Measurements from ENCODE around the gene TNIK. TPM values are rescaled to one million over a fixed set of nuclear protein-coding genes. Genes with fewer than 3 reads are reported as not detected.

TNIK gene
- total RNA-seq, 1 donor from 2014 or later, result 75.4 TPM

DNA sequence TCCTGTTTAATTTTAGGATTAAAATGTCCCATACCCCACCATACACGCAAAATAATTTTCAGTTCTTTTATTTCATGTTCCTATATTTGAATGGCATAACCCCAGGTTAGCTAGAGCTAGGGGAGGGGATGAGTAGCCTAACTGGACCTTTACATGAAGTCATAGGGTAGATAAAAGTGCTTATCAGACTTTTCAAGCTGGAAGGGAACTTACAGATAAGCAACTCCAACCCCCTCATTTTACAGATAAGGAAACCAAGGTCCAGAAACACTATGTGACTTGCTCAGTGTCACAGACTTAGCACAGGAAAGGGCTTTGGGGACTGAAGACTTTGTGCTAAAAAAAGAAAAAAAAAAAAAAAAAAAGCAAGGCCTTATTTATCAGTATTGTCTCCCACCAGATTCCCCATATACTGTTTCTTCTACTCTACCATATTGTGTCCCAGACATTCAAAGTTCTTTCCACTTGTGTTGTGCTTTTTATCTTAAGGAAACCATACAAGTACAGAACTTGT is 10.6 kb upstream of the TNIK start:
- DNase-seq (ENCODE audit: low spot score in 2 of 2) (no peak), FAIRE-seq (no peak)

DNA sequence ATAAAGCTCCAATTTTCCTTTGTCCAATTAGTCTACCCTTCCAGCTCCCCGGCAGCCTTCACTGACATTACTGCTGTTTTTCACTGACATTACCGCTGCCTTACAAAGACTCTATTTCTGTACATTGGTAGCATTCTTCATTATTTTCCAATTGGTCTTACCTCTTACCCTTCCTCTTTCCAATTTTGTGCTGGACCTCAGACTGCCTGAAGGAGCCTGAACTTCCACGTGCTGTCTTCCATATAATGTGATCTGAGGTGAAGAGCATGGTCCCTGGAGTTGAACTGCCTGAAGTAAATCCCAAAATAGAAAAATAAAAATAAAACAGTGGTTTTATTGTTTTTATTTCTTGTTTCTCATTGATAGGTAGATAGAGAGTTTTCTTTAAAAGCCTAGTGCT is 9.2 kb upstream of the TNIK start:
- FAIRE-seq, result no peak

DNA sequence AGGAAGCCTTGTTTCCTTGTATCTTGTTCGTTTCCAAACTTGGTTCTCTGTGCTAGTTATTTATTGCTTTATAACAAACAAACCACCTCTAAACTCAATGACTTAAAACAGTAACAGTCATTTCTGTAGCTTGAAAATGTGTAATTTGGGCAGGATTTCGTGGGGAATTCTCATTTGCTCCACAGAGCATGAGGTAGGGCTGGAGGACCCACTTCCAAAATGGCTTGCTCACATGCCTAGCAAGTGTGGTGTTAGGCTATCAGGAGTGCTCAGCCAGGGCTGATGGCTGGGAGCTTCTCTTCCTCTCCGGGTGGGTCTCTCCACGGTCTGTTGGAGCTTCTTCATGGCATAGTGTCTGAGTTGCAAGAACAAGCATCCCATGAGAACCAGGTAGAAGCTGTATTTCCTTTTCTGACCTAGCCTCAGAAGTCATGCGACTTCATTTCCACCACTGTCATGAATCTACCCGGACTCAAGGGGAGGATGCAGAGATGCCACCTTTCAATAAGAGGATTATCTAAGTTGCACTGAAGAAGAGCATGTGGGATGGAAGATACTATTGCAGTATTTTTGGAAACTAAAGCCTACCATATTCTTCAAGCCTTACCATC is 8.2 kb upstream of the TNIK start:
- DNase-seq (ENCODE audit: low spot score in 2 of 2) (no peak), FAIRE-seq (no peak)

More for the DNA sequence above, 9.2 kb upstream of the TNIK start:
- no peak for DNase-seq (ENCODE audit: low spot score in 2 of 2)

DNA sequence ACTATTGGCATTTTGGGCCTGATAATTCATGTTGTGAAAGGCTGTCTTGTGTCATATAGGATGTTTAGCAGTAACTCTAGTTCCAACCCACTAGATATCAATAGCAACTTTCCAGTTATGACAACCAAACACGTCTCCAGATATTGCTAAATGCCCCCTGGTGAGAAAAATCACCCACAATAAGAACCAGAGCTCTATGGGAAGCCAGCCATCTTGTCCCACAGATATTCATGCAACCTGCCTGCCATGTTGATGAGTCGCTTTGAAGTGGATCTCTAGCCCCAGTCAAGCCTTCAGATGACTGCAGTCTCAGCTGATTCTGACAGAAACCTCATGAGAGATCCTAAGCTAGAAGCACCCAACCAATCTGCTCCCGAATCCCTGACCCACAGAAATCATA is 5.6 kb upstream of the TNIK start:
- FAIRE-seq (no peak), DNase-seq (ENCODE audit: low spot score in 2 of 2) (no peak)

DNA sequence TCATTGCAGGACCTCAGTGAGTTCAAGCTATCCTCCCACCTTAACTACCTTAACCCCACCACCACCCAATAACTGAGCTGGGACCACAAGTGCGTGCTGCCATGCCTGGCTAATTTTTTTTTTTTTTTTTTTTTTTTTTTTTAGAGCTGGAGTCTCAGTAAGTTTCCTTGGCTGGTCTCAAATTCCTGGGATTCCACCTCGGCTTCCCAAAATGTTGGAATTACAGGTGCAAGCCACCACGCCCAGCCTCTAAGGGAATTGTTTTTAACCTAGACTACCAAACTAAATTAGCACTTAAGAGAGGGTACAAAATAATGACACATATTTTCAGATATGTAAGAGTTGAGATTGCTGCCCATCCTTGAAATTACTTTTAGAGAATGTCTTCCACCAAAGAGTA is 4.3 kb upstream of the TNIK start:
- FAIRE-seq, result no peak

DNA sequence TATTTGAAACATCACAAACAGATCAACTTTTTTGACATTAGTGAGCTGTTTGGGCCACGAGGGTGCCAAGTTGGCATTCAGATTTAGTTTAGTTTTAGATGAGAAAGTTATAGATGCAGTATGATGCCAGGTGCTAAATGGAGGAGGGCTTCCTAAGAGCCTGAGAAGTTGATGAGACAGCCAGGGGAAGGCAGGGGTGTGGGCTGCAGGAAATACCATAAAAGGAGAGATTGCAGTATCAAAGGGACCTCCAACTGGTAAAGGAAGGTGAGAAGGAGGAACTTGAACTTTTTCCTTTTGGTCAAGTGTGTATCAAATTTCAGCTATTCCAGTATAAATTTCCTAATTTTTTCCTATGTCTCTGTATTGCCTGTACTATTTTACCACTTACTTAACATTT is 2.0 kb upstream of the TNIK start:
- no peak for FAIRE-seq
- DNase-seq (ENCODE audit: low spot score in 2 of 2), result no peak

More for the DNA sequence above, 4.3 kb upstream of the TNIK start:
- no peak for DNase-seq (ENCODE audit: low spot score in 2 of 2)

DNA sequence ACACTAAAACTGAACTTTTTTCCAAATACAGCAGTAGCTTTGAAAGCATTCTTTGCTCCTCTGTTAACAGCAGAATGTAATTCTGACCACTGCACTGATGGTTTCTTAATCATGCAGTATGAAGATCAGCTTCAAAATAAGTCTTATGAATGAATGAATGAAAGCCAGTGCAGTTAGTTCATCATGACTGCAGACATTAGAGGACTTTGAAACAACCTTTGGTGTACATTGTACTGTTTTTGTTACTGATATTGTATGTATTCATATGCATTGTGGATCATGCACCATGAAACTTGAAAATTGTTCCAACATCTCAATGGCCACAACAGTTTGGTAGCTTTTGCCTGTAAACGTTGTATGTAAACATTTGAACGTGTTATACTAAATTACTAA is 1.3 kb upstream of the TNIK start:
- no peak for DNase-seq (ENCODE audit: low spot score in 2 of 2)
- no peak for FAIRE-seq

DNA sequence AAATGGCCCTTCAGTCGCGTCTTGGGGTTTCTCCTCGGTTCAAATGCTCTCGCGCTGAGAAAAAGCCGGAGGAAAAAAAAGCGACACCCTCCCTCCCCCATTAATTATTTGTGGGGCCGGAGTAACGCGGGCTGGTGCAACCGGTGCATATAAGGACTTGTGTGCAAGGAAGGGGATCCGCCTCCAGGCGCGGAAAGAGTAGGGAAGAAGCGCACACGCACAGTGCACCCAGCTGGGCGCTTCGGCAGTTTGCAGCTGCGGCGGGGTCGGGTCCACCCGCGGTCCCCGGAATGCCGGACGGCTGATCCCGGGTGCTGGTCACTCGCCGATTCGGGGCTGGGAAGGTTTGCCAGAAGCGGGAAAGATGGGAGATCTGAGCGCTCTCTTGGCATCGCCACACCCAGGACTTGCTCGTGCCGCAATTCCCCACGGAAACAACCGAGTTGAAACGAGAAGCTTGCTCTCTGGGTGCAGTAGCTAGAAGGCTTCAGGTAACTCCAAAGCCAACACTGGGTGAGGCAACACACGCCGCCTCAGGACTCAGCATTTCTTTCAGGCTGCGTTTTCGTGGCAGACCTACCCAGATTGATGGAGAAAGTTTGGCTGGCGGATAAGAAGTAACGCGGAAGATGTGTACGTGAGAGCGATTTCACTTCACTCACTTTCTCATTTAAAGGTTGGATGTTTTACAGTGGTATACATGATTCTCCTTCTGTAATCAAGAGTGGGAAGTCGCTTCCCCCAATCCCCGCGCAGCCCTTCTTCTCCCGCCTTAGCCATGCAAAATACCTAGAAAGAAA is 720 bp upstream of the TNIK start:
- FAIRE-seq (no peak), DNase-seq (ENCODE audit: low spot score in 2 of 2) (peak; percentile 49 to 51)

DNA sequence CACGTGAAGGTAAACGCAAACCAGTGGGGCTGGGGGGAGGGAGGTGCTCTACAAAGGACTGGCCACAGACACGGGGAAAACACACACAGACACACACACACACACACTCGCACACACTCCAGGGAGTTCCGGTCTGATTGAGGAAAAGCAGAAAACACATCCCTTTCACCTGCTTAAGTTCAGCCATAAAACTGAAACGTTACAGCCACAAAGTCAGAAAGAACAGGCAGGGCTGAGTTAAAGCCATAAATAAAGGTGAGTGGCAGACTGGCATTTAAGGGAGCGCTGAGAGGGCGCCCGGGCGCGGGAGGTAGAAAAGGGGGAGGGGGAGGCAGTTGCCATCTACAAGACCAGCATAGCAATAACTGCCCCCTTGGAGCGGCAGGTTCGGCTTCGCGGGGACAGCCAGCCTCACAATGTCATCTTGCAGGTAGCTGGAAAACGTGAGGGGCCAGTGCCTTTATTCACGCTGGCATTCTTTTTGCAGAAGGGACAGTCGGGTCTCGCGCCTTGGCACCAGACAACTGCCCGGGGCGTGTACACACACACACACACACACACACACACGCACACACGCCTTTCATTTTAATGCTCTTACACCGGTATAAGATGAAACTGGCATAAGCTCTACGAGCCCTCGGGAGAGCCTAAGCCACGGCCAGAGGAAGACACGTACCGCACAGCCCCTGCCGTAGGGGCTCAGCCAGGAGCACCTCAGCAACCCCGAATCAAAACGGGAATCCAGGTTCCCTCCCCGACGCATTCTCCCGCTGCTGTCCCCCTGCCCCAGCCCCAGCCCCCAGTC is 866 bp downstream of the TNIK start:
- no peak for DNase-seq (ENCODE audit: low spot score in 2 of 2)
- no peak for FAIRE-seq

DNA sequence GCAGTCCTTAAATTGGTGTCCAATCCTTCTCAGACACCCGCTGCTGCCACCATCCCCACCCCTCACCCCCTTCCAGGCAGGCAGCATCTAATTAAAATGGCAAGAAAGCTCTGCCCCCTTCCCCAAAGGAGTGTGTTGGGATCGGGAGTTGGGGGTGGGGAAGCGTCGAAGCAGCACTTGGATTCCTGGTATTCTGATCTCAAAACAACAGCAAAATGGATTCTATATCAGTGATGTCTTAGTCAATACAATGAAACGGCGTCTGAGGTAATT is 1.4 kb downstream of the TNIK start:
- FAIRE-seq (no peak), DNase-seq (ENCODE audit: low spot score in 2 of 2) (no peak)

DNA sequence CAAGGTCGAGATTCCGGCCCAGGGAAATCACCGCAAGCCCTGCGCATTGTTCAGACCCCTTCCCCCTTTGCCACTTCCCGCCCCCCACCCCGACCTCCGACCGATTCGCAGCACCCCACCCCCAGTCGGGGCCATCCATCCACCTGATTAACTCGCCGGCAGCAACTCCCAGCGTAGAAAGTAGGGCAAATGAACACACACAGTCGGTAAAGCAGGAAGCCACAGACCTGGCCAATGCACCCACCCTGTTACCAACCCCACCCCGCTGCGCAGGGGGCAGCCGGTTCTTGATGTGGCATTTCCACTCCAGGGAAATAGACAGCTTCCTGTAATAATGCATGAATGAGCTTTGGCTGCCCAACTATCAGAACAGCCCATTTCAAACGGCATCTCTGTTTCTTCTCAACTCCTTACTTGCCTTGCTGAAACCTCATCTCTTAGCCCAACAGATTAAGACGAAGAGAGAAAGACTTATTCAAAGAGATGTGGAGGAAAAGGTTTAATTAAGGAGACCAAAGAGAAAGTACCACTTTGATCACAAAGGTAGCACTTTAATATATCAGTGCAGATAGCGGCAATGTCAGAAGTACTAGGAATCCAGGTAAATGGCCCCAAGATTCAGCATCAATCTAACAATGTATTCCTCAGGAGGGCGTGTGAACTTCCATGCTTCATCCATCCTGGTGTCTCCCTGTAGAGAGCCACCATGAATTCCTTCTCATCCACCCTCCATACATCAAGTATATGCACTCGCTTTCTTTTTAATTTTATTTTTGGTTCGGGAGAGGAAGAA is 1.9 kb downstream of the TNIK start:
- FAIRE-seq, result no peak

DNA sequence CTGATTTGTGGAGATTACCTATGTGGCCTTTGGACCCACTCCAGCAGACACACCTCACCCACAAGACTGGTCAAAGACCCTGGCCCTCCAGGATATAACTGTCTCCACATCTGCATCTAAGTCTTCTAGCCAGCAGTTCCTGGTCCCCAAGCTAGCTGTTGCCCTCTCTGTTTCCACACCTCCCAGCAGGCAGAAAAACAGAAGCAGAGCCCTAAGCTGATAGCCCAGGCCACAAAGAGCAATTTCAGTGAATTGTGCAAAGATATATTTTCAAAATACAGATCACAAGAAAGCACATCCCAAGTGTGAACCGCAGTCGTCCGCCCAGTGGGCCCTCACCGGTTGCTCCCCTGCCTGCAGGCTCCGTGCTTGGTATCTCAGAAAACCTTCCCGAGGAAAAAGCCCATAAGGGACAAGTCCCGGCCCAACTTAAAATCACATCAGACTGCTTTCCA is 2.6 kb downstream of the TNIK start:
- DNase-seq (ENCODE audit: low spot score in 2 of 2) (no peak), FAIRE-seq (no peak)

More for the DNA sequence above, 1.9 kb downstream of the TNIK start:
- no peak for DNase-seq (ENCODE audit: low spot score in 2 of 2)

DNA sequence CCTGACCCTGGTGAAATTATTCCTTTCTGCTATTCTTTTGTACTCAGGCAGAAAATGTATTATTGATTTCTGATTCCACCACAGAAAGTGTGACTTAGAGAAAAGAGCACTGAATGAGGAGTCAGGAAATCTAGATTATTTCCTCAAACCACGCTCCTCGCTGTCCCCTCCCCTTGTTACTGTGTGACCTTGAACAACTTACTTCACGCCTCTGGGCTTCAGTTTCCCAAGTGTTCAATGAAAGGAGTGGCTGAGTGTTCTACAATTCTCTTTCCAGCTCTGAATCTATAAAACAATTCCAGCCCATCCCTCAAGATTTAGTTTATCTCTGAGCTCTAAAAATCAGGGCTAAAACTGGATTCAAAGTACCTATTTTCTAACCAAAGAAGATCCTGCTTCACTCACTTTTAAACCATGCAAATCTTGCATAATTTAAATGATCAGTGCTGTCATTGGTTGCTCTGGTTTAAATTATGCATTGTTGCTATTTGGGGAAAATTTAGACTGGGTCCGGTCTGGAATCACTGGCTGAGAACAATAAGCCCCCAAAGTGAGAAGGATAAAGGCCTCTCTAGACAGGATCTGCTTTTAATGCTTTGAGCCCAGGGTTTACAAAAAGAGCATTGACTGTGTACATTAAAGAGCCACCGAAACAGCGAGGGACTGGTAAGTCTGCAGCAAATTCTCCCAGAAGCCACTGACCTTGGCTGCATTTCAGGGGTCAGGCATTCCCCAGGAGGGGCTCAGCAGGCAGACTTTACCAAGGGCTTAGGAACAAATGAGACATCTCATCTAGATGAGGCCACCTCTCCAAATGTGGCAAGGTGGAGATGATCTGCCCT is 3.2 kb downstream of the TNIK start:
- no peak for FAIRE-seq

DNA sequence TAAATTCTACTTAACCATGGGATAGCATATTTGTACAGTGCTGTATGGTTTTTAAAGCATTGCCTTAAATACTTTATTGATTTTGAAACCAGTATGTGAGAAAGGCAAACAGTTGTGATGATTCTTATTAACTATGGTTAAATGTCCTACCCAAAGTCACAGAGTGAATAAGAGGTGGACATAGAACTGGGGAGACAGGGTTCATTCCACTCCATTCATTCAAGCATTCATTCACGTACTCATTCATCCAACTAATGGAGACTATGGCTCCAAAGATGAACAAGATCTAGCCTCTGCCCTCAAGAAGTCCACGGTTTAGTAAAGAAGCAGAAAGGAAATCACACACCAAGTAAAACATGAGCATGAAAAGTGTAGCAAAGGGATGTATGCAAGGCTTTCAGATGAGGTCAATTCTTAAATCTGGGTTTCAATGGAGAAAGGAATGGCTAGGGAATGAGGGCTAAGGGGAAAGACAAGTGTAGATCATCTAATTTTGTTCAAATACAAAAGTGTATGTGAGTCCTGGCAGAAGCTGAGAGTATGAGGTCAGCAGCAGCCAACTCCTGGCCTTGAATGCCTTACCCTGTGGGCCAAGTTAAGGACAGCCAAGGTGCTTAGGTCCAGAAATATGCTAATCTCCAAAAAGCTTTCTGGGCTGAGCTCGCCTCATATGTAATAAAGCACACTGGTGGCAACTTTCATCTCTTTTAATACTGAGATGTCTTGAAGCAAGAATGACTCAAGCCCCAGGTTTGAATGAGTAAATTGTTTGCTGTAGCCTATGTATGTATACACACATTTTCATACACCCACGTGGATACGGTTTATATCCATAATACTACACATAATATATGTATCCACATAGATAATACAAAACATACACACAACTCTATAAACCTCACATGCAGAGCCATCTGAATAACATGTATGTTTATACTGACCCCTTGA is 4.3 kb downstream of the TNIK start:
- DNase-seq (ENCODE audit: low spot score in 2 of 2), result no peak
- FAIRE-seq, result no peak

More for the DNA sequence above, 3.2 kb downstream of the TNIK start:
- DNase-seq (ENCODE audit: low spot score in 2 of 2), result no peak

DNA sequence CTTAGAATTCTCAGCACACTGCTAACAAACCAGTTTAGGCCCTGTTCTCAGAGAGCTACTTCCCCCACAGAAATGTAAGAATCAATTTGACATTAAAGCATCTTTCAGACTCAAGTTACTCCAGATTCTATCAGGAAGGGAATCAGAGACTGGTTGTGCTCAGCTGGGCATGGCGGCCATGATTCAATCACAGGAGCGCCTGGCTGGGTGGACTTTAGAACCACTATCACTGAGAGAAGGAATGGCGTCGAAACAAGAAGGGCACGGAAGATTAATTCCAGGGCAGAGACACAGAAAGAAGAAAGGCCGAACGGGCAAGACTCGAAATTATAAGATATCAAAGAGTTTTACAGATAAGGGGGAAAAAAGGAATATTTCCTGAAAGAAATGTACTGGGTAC is 6.2 kb downstream of the TNIK start:
- FAIRE-seq, result no peak
- no peak for DNase-seq (ENCODE audit: low spot score in 2 of 2)

DNA sequence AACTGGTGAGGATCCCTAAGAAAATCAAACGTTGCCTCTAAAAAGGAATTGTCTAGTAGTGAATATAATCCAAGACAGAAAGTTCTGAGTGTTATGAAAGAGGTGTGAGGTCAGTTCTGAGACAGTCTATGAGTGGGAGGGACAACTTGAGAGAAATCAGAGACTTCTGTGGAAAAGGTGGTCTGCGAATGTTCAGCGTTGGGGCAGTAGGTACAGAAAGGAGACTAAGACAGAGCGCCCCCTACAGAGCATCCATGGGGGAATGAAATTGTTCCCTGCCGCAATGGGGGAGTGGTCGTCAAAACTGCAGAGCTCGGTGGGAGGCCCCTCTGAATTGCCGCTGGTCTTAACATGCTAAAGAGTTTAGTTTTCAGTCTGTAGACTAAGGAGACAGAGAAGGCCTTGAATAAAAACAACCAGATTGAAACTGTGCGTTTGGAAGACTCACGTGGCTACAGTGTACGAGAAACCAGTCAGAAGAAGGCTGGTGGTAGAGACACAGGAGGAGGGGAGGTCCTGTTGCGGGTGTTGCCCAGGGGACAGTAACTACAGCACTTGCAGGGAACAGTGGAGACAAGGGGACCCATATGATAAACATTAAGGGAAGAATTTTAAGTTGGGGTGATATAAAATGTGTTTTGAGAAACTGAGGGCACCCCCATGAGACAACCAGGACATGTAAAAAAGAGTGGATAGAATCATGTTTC is 6.9 kb downstream of the TNIK start:
- FAIRE-seq (no peak), DNase-seq (ENCODE audit: low spot score in 2 of 2) (no peak)

DNA sequence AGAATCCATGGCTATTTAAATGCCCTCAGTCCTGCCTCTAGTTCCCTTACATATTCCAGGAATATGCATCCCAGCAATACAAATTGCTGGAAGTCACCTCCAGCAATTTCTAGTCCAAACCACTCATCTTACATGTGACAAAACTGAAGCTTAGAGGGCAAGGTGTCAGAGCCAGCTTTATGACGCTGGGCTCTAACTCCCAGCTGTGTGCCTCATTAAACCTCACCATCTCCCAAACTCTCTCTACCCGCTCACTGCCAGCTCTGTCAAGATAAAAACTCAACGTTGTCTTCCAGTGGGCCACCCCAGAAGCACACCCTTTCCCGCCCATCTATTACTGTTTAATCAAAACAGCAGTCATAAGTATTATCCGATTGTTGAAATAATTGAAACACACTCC is 7.9 kb downstream of the TNIK start:
- DNase-seq (ENCODE audit: low spot score in 2 of 2), result no peak
- no peak for FAIRE-seq

DNA sequence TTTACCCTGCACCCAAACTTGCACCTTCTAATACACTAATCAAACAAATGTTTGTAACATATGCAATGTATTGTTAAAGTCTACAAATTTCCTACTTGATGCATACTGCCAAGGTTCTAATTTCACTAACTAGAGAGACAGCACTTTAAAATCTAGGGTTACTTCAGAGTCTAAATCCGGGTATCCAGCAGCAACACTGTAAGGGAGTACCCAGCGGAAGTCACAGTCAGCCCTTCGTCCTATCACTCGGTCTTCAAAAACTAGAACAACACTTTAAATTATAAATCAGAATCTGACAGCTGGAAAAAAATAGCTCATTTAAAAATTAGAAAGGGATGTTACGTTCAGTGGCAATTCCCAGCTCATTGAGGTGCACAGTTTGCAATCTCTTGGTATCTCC is 8.3 kb downstream of the TNIK start:
- DNase-seq (ENCODE audit: low spot score in 2 of 2) (no peak), FAIRE-seq (no peak)

Measured in frontal cortex (tissue), 4 donors.